Upper lobe of left lung (tissue), 4 donors: Measurements from ENCODE around the gene SAFB.

Experiments
- CTCF ChIP-seq, 6 experiments: fragments of 450-650 bp in 4 of 6; fragments of 200-600 bp in 2 of 6; sonication (generic) in 2 of 6; IDR thresholded peaks; one replicate each; pipeline ENCODE4 v1.5.1; 2016 to 2019; ENCODE audit warnings: antibody characterized with exemption in 6 of 6
- POLR2A ChIP-seq, 4 donors: fragments of 450-650 bp; IDR thresholded peaks; one replicate each; pipeline ENCODE4 v1.5.1; 2016 to 2017; ENCODE audit warnings: antibody characterized with exemption in 4 of 4, mild to moderate bottlenecking in 2 of 4
- POLR2AphosphoS5 ChIP-seq, 2 donors: sonication (generic); formaldehyde crosslinking; IDR thresholded peaks; one replicate each; pipeline ENCODE4 v1.5.1; 2017; ENCODE audit warnings: antibody characterized with exemption in 2 of 2

GRCh38 chr19:5697890-5698634 is 75.2 kb downstream of the SAFB start:
- TF ChIP-seq CTCF (IDR thresholded peaks at IDR 0.05) (no peak), POLR2AphosphoS5 (IDR thresholded peaks at IDR 0.05) (no peak), POLR2A (IDR thresholded peaks at IDR 0.05) (no peak)
